NCI-H1417 (cell line): ENCODE measurements around the gene SH3PXD2A.

ENCODE experiments used
- DNase-seq, 3 experiments: peaks; one replicate each; lab custom pipeline; 2025; lab: John Stamatoyannopoulos, UW

The SH3PXD2A gene

DNA sequence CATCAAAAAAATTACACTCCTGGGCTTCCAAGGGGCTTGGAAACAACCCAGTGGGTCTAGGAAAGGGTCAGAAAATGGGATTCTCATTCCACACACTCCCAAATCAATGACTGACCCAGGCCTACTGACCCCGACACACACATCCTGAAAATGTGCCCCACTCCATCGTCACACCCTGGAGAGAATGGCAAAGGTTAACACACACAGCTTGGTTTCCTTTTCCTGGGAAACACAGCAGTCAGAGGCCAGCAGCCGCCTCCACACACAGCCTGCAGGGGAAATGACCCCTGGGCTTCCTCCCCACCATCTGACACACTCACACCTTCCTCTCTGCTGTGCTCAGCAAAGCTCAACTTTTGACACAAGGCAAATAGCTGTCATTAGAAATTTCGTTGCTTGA is 42.9 kb downstream of the SH3PXD2A start:
- no peak for DNase-seq

DNA sequence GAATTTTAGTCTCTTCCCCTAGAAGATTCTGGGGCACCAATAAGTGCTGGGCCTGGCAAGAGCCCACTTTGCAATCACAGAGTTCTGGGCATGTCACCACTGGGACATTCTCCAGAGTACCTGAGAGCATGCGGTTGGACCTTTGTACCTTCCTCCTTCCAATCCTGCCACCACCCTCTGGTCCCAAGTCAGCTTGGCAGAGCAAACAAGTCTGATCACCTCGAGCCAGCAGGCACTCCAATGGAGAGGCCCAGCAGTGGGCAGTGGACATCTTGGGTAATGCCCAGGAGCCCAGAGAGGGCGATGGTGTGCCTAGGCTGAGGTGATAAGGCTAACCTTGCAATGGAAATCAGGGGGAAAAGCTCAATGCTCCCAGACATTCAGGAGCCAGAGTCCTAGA is 43.4 kb downstream of the SH3PXD2A start:
- DNase-seq, result no peak

DNA sequence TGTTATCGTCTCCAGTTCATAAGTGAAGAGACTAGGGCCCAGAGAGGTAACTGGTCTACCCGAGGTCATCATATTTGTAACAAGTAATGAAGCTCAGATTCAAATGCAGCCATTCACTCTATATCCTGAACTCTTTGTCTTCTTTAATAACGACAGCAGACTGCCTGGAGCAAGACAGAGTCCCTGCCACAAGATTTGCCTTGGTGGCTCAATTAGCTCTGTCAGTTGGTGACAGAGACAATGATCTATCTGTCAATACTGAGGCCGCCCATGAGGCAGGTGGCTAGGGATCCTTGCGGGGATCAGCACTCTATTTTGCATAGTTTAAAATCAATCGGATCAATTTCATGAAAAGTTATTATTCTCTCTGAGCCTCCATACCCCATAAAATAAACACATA is 43.9 kb downstream of the SH3PXD2A start:
- DNase-seq, result peak in 1 of 3 experiments; percentile 11

DNA sequence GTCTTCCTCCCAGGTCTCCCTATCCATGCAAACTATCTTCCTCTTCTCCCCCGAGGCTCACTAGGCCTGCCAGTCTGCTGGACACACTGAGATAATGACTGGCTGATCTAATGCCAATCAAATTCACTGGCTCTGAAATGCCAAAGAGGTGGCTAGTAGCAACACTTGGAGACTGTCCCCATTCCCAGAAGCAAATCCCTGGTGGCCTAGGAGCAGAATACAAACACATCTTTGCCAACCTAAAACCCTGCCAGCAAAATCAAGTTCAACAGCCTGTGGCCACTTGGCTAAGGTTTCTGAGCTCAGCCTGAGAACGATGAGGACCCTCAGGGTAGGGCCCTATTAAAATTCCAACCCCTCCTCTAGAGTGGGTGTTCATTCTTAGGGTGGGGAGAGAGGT is 46.6 kb downstream of the SH3PXD2A start:
- no peak for DNase-seq

DNA sequence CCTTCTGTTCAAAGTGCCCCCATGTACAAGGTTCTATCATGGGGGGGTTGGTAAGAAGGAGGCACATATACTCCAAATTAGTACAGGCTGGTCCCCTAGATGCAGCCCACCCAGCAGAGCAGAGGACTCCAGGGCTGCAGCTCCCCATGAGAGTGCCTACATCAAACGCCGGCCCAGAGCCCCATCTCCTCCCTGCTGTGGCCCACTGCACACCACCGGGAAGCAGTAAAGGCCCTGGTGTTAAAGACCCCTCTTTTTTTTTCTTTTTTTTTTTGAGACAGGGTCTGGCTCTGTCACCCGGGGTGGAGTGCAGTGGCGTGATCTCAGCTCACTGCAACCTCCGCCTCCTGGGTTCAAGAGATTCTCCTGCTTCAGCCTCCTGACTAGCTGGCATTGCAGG is 47.4 kb downstream of the SH3PXD2A start:
- DNase-seq, result no peak

DNA sequence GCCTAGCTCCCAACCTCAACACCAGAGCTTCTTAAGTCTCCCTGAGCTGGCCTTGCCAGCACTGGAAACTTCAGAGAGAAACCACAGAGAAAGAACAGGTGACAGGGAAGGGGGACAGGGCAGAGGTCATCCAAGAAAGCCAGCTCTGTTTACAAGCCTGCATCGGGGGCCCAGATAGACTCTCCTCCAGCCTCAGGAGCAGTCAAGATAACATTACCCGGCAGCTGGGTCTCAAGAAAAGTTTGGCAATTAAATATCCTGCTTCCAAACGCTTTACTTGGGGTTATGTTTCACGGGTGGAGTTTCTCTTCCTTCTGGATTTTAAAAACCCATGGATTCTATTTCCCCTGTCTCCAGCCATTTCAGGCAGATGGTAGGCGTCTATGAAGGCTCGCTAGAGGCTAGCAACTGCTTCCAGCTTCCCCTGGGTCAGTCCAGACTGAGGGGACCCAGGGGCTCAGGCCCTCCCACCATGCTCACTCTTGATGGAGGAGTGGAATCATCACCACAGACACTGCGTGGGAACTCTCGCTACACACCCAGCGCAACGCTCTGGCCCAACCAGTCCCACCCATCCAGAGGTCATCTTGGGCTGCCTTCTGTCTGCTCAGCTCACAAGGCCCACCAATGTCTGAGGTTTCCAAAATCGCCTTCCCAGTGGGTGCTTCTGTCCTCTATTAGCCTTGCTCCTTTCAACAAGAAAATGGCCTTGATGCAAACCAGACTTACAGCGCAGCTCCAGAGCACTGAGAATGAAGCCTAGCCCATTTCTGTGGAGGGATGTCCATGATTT is 48.8 kb downstream of the SH3PXD2A start:
- no peak for DNase-seq

DNA sequence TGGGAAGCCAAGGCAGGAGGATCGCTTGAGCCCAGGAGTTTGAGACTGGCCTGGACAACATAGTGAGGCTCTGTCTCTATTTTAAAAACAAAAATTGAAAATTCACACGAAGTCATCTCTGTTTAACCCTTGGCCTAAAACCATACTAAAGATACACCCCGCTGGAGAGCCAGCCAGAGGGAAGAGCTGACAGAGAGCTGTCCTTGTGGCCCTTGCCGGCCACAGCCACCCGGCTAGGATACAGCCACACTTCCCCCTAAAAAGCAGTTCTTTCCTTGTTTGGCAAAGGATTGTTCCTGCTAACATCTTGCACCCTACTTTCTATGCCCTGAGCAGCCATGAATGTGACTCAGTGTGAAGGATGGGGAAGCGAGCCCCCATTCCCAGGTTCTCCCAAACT is 49.6 kb downstream of the SH3PXD2A start:
- no peak for DNase-seq

DNA sequence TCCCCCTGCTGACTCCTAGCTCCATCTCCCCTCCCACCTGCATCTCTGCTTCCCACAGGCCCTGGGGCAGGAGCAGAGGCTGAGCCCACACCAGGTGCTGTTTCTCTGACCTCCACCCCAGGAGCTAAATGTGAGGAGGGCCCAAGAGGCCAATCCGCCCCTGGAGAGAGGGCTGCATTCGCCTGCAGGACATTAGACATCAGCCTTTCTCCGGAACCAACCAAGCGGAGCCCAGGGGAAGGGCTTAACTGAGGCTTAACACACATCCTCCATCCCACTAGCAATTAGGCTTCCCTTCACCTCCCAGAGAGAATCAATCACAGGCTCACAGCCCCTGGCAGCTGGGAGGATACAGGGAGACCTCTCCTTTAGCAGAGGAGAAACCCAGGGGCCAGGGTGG is 50.5 kb downstream of the SH3PXD2A start:
- peak in 2 of 3 experiments; percentile 38 to 70 for DNase-seq

DNA sequence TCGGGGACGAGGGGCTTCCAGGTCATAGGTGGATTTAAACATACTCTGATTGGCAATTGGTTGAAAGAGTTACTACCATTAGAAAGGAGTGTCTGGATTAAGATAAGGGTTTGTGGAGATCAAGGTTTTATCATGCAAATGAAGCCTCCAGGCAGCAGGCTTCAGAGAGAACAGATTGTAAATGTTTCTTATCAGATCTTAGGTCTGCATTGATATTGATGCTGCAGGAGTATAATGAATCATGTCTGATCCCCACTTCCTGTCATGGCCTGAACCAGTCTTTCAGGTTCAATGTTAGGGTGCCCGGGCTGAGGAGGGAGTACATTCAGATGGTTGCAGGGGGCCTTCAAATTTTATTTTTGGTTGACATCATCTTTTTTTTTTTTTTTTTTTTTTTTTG is 51.4 kb downstream of the SH3PXD2A start:
- peak in 1 of 3 experiments; percentile 2 for DNase-seq

DNA sequence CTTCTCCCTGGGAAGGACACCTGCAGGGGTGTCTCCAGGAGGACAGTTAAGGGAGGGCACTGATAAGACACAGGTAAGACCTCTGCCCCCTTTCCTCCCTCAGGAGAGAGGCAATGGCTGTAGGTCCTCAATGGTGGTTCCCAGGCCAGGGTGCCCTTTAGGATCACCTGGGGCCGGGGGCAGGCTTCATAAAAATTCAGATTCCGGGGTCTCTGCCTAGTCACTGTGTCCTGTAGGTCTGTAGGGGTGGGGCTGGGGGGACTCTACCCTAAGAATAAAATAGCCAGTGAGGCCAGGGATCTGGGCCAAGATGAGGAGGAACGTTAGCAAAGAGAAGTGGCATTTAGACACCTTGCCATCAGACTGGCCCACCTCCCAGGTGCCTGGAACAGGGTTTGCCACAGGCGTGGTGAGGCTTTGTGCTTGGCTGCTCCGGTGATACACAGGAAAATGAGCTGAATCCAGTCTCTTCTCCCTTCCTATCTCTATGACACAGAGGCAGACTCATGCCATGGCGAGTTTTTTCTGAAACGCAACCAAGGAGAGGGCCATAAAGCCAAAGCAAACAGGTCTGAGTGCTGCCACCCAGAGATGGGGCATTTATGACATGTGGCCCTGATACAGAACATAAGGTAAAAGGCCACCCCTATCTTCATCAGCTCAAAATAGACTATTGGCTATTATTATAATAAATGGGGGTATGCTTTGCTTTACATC is 52.6 kb downstream of the SH3PXD2A start:
- DNase-seq, result no peak

DNA sequence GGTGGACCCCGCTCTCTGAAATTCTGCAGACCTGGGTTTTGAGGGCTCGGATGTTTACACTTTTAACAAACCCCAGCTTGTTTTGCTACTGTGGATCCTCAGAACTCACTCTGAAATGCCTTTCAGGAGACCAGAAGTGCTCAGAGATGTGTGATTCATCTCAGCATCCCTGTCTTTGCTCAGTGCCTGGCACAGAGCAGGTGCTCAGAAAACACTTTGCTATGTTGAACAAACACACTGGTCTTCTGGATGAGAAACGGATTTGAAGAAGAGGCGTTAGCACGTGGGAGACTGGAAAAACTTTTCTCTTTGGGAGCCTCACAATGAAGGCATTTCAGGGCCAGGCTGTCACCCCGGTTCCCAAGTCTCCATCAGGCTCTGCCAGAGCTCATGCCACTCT is 53.3 kb downstream of the SH3PXD2A start:
- DNase-seq, result no peak

DNA sequence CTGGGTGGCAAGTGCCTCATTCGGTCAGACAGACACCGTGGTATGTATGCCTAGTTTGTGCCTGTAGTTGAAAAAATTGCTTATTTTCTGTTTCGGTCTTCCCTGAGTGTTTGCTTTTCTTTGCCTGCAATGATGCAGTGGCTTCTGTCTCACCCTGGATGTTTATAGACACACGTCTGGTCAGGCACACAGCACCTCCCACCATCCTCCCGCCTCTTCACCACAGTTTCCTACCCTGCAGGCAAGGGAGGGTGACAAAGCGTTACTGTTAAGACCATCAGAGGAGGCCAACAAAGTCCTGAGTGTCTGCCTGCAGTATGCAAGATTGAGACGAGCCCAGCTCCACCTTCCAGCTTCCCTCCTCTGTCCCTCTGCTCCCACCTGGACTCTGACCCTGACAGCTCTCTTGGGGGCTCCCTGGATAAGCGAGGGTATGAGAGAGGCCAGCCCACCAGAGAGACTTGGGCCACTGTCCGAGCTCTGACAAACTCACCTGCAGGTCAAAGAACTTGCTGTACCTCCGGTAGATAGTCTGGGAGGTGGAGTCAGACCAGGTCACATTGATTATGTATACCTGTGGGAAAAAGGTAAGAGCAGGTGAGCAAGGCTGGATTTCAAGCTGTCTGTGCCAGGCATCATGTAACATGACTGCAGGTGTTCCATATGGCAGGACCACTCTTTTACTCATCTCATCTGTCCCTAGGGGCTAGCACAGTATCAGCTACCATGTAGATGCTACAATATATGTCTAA is 54.4 kb downstream of the SH3PXD2A start:
- DNase-seq, result peak in 1 of 3 experiments; percentile 12

DNA sequence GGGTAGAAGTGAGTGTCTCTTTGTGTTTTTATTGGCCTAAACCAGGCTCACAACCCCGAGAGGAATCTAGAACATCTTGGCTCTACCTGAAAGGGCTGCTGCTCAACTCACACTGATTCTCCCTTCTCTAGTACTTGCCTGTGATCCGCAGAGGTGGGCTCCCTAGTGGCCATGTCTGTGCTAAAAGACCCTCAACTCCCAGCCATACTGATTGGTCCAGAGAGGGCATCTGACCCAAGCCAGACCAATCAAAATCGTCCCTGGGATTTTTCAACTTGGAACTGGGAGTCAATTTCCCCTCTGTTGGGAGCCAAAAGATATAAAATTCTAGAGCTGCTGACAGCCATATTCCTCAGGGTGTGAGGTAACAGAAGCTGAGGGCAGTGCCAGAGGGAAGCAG is 55.3 kb downstream of the SH3PXD2A start:
- no peak for DNase-seq

DNA sequence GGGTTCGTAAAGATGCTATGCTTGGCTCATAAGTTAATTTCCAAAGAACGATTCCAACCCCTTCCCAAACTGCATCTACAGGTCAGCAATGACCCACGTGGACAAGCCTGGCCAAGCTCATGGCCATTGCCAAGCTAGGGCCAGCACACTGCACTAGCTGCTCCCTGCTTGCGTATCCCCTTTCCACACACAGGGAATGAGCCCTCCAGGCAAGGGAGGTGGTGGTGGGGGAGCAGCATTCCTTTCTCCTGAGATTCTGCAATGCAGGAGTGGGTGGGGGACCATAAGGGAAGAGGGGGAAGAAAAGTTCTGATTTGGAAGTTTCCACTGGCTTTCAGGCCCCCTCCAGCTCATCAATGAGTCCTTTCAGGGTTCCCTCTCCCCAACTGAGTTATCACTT is 56.0 kb downstream of the SH3PXD2A start:
- DNase-seq, result no peak

DNA sequence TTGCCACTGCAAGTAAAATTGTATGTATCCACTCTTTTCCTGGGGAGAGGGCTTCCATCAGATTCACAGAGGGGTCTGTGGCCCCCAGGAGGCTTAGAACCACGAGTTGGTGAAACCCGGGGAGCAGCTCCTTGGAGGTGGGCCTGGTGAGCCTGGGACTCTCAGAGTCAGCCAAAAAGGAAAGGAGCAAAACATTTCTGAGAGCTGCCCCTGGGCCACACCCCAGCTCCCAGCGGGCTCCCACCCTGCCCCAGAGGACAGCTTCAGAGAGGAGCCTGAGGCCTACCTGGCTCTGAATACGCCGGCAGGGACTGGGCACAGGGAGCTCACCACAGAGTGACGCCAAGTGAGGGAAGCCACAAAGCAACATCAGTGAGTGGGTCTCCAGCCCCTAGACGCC is 56.9 kb downstream of the SH3PXD2A start:
- DNase-seq, result no peak

DNA sequence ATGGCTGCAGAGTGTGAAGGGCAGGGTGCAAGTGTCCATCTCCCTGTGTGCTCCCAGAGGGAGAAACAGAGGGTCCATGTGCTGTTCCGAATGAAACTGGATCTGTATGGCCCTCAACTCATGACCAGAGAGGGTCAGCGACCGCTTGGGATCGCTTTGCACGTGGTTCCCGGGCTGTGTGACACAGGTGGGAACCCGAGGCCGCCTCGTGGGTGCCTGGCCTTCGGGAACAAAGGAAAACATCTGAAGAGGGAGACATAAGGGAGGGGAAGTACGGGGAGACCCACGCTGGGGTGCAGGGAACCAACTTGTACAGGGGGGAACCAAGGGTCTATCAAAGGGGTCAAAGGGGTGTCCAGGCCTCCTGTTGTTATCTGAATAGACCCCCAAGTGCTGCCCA is 57.5 kb downstream of the SH3PXD2A start:
- no peak for DNase-seq

DNA sequence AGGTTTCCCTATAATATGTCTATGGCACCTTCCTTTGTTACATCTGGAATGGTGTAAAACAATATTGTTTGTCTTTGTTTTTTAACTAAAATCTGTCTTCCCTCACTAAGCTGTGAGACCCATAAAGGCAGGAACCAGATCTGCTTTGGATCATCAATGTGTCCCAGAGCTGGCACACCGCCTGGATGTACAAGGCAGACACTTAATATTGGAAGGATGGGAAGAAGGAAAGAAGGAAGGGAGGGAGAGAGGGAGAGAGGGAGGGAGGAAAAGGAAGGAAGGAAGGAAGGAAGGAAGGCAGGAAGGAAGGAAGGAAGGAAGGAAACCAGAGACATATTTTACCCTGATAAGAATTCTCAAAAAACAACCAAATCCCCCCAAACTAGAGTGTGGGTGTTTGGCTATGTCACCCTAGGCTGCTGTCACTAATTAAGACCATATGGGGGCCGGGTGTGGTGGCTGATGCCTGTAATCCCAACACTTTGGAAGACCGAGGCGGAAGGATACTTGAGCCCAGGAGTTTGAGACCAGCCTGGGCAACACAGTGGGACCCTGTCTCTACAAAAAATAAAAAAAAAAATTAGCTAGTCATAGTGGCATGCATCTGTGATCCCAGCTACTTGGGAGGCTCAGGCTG is 59.6 kb downstream of the SH3PXD2A start:
- no peak for DNase-seq

DNA sequence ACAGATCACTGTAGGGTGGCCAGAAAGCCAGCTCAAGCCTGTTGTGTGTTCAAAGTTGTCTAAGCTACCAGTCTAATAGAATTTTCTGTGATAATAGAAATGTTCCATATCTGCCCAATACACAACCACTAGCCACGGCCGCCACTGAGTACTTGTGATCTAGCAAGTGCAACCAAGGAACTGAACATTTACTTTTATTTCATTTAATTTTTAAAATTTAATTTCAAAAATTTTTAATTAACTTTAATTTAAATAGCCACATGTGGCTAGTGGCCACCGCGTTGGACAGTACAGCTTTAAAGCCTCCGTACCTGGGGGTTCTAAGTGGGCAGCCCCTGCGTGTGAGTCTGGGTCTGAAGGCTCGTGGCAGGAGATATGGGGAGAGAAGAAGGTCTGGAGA is 60.4 kb downstream of the SH3PXD2A start:
- DNase-seq, result no peak

DNA sequence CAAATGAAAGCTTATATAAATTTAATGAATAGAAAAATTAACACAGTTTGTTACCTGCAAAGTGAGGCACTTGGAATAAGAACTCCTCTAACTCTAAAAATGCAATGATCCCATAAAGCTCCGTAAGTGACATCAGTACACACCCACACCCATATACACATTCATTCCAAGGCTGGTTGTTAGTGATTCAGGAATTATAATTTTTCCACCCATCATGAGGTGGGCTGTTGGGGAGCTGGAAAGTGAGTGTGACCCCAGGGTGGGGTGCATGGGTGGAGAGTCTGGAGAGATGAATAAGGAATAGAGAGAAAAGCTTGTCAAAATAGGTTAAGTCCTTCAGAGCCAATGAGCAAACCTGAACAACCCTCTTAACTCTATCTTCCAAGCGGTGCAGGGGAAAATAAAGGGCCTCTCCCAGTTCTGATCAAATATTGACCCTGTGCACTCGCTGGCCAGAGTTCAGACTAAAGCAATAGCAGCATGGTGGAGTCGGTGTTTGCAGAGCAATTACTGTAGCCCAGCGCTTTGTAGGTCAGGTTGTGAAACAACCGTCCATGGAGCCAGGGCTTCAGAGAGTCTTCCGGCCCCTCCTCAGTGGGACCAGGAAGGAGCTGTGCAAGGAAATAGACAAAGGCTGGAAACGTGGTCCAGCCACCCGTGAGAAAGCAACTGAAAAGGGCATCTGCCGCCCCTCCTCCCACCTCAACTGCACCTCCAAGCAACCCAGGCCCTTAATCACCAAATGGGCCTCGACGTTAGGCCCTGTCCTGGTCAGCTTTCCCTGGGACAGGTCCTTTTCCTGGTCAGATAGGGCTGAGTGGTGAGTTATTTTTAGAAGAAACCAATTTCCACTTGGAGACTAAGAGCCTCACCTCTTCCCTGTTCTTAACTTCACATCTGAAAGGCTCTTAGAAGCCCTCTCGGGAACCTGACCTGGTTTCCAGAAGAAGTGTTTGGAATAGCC is 61.2 kb downstream of the SH3PXD2A start:
- DNase-seq, result peak in 2 of 3 experiments; percentile 73 to 91

DNA sequence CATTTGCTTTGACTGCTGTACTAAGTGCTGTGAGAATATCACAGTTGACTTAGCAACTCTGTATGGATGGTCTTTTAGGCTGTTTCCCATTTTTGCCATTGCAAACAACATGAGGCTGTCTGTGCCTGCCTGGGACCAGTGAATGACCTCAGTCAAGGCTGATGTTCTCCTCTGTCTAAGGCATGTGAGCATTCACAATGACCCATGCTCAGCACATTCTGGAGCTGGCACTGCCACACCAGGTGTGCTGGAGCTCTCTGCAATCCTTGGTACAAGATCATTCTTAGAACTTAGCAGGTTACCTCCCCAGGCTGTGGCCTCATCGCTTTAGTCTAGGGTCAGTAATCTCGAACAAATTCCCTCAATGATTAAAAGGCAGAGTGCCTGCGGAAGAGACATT is 61.9 kb downstream of the SH3PXD2A start:
- peak in 1 of 3 experiments; percentile 23 for DNase-seq

DNA sequence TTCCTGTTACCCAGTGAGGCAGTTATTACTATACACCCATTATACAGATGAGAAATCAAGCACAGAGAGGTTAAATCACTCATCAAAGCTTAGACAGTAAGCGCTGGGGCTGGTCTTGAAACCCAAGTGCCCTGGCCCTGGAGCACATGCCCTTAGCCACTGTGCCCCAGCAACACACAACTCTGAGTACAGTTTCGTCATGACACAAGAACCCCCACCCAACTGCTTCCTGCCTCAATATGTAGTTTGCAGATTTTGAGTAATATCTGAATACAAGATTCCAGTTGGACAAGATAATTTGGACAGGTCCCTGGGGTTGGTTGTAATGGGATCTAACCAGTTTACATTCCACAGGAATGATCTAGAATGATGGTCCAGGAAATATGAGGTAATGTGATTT is 62.8 kb downstream of the SH3PXD2A start:
- DNase-seq, result no peak
